HUDEP-2 (cell line): Measurements from ENCODE around the gene GCNT1.
A peak's percentile ranks its signal among the peaks of the same experiment; 100 is the strongest.
"Not testable (repeated sequence)": the region's sequence is repeated elsewhere in the genome, so short reads cannot be mapped to it uniquely, and the experiment has no call there.

Source experiments
- DNase-seq, 76 experiments: peaks; one replicate each; lab custom pipeline; 2025; ENCODE audit not compliant: unreplicated experiment in 76 of 76; lab: John Stamatoyannopoulos, UW

Gene GCNT1

DNA sequence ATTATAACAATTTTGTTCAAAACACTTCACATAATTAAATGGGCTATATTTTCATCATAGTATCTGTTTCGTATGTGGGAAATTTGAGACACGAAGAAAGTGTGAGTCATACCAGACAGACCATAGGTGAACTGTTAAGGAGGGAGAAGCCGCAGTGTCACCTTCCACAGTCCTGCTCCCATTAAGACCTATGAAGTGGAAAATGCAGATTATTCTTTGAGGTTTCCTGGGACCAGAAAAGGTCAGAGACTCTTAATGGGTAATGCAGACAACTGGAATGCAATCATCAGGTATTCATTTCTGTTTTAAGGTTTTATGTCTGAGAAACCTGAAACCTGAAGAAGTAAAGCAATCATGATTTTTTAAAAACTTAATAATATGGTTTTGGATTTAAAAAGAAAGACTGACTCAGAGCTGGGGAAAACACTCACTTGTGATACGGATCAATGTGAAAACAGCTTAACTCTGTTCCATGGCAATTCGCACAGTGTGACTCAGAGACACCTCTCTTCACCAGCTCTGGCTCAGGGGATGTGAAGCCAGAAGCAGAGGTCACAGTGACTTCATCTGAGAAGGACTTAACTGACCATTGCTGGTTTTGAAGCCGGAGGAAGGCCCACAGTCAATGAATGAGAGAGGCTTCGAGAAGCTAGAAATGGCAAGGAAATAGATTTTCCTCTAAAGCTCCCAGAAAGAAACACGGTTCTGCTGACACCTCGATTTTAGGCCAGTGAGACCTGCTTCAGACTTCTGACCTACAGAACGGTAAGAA lies 17.2 kb upstream of the GCNT1 start:
- DNase-seq, result peak in 1 of 76 experiments; percentile 21

DNA sequence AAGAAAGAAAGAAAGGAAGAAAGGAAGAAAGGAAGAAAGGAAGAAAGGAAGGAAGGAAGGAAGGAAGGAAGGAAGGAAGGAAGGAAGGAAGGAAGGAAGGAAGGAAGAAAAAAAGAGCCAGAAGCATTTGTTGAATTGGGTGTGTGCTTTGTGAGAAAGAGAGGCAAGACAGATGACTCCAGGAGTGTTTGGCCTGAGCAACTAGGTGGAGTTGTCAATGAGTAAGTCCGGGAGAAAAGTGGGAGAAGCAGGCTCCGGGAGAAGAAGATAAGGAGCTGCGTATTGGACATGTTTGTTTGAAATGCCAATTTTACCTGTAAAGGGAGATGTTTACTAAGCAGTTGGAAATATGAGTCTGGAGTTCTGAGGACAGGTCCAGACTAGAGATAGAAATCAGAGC lies 15.1 kb upstream of the GCNT1 start:
- no peak for DNase-seq

DNA sequence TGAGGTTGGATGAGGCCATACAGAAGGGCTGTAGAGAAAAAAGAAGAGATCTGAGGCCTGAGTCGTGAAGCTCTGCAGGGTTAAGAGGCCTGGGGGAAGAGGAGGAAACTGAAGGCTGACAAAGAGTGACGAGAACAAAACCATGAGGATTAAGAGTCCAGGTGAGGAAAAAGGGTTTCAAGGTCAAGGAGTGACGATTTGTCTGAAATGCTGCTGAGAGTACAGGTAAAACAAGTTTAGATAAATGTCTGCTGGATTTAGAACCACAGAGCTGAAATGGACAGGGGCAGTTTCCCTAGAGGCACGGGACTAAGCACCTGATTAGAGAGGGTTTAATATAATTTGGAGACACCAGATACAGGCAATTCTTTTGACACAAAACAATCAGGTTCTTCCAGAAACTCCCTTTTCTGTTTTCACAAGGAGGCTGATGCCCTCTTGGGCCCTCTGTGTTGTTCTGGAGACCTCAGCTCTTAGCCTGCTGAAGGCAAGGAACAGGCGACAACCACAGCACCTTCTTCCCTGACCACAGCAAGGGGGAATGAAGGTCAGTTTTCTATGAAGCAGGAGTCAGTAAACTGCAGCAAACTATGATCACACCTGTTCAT lies 14.6 kb upstream of the GCNT1 start:
- no peak for DNase-seq

DNA sequence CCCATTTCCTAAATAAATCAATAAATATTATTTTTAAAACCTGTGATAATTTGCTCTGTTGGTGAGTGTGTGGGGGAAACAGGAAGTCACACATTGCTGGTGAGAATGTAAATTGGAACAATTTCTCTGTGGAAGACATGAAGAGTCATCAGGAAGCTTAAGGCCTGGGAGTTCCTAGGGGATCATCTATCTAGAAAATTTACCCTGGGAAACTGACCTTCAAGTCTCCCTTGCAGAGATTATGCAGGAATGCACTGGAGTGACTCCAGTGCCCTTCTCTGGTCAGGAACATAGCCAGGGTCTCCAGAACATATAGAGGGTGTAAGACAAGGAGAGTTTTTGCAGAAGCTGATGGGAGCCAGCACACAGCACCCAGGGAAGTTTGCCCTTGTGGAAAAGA lies 13.0 kb upstream of the GCNT1 start:
- DNase-seq, result no peak

DNA sequence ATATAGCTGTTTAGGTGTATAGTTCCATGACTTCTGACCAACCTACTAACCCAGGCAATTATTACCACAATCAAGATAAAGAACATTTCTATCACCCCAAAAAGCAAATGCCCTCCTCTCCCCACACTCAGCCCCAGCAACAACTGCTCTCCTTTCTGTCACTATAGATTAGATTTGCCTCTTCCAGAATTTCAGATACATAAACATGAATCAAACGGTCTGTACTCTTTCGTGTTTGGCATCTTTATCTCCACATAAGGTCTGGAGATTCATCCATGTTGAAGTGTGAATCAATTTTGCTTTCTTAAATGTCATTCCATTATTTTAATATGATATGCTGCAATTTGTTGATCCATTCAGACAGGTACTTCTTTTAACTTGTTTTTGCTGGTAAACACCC lies 10.5 kb upstream of the GCNT1 start:
- peak in 1 of 76 experiments; percentile 8 for DNase-seq

DNA sequence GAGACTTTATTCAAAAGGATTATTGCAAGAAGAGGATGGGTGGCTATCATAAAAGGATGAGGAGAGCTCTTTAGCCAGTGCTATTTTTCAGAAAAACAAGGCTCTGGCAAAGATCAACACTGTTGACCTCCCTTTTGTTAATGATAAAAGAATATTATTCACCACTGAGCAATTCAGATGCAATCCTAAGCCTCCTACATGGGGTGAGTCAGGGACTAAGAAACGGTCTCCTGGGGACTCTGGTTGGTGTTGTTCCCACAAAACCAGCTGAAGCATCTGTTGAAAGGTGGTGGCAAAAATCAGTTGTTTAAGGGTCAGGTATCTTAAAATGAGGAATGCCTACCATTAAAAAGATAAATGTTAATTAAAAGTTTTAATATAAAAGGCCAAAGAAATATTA lies 7.7 kb upstream of the GCNT1 start:
- no peak for DNase-seq

DNA sequence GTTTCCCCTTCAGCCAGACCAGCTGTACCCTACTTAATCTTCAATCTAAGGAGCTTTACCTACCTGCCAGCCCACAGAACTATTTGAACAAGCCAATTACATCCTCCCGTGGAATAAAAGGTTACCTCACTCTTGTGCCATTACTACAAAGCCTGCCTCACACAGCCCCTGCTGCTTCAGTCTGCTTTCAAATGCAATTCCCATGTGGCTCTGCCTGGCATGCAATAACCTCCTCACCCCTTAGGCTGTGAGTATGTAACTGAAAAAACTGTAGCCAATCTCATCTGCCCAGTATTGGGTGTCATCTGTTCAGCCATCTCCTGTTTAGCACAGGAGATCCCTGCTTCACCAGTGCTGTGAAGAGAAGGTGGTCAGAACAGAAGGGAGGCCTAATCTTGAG lies 6.1 kb upstream of the GCNT1 start:
- no peak for DNase-seq

DNA sequence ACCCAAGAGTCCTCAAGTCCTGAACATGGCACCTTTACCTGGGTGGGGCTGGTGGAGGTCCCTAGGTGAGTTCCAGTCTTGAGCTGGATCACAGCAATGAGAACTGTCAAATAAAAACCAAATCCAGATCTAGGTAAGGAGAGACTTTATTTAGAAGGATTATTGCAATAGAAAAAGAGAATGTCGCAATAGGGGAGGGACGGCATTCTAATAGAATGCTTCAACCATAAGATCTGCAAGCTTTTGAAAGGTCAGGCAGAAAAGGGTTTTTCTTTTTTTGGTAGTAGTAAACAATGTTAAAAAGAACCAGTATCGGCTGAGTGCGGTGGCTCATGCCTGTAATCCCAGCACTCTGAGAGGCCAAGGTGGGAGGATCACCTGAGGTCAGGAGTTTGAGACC lies 5.2 kb upstream of the GCNT1 start:
- no peak for DNase-seq

DNA sequence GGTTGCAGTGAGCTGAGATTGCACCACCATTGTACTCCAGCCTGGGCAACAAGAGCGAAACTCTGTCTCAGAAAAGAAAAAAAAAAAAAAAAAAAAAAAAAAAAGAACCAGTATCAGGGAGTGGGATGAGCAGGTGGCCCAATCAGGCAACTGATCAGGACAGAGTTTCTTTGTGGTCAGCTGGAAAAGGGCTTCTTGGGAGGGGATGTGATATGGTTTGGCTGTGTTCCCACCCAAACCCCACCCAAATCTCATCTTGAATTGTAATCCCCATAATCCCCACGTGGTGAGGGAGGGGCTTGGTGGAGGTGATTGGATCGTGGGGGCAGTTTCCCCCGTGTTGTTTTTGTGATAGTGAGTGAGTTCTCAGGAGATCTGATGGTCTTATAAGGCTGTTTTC lies 4.7 kb upstream of the GCNT1 start:
- peak in 5 of 76 experiments; percentile 5 to 23 (median 13) for DNase-seq

DNA sequence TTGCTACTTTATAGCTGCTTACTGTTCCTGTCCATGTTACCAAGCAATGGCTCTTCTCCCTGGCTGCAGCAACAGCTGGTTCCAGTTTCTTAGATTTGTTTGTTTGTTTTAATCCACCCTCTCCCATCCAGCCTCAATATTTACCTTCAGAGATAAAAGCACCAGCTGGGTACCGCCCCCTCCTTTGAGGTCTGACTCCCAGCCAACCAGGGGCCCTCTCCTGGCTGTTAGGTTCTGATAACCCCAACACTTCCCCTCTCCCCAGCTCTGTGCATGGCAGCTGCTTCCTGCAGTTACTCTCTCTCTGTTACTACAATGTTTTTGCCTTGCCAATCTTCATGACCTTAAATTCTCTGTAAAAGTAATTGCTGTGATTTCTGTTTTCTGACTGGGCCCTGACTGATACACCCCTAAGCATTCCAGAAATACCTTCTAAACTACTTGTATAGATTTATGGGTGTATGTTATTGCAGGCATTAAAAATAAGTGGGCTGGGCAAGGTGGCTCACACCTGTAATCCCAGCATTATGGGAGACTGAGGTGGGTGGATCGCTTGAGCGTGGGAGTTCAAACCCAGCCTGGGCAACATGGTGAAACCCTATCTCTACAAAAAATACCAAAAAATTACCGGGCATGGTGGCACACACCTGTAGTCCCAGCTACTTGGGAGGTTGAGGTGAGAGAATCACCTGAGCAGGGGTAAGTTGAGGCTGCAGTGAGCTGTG lies 2.6 kb upstream of the GCNT1 start:
- DNase-seq, result peak in 75 of 76 experiments; percentile 9 to 93 (median 77)

DNA sequence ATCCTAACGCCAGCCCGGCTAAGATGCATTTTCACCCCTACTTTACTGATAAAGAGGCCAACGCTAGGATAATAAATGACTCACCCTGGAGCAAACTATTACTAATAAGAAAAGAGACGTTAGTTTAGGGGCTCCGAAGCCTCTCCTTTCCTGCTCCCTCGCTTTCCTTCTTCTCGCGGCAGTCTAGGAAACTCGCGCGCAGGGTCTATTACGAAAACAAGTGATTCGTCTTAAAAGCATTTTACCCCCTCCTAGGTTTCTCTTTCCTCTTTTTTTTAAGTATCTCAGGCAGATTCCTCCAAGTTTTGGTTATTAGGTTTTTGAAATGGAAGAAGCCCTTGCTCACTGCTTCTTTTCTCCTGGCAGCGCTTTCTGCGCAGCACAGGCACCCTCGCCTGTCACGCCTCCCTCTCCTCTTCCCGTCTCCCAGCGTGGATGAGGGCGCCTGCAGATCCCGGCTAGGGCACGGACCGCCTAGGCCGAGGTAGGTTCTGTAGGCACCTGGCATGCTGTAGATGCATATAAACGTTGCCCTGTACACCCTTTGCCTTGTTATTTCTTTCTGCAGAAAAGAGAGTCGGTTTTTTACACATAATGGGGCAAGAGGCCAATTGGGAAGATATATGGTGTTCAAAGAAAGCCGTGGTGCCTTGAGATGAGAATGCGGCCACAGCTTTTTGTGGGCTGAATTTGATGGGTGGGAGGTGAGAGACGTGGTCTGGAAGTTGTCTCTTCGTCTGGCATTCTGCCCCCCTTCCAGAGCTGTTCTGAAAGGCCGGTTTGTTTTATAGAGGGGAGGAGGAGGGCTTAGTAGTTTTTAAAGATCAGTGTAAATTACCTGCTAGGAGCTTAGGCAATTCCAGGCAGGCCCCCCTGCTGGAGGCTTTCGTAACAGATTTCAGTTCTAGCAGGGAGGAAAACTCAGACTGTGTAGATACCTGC lies 983 bp downstream of the GCNT1 start:
- peak in 20 of 76 experiments; percentile 4 to 51 (median 14) for DNase-seq

DNA sequence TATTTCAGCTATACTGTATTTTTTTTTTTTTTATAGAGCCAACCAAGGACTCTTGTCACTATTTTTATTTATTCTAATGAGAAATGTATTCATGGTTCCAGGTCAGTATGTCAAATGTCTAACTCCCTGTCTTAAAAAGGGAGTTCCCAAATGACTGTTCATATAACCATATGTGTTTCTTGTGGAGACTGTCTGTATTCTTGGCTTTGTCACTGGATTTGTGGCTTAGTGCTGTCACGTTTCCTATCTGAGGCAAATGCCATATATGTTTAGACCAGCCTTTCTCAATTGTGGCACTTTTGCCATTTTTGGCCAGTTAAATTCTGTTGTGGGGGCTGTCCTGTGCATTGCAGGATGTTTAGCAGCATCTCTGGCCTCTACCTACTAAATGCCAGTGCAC lies 3.1 kb downstream of the GCNT1 start:
- no peak for DNase-seq

DNA sequence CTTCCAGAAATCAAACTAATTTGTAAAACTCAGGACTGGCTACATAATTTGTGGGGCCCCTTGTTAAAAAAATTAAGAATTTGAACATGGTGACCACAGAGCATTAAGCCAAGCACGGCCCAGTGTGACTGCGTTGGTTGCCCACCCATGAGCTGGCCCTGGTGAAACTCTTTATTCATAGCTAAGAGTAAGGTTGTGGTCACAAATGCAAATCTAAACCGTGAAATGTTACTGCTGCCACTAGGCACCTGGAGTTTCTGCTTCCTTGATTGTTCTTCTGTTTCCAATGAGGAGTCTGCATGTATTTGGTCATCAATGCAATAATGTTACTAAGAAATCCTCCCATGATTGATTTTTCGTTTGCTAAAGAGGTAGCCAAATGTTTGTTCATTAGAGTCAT lies 4.2 kb downstream of the GCNT1 start:
- no peak for DNase-seq

DNA sequence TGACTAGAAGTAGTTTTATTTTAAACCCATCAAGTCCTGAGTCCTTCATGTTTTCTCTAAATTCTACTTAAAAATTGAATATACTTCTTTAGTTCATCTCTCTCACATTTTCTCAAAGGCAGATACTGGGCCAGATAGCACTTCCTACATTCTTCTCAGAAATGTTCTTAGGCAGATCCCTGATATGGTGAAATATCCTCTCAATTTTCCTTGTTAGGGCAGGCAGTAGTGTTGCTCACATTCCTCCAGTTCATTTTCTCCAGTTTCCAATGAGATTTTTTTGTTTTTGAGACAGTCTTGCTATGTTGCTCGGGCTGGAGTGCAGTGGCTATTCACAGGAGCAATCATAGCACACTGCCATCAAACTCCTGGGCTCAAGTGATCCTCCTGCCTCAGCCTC lies 5.7 kb downstream of the GCNT1 start:
- no peak for DNase-seq

DNA sequence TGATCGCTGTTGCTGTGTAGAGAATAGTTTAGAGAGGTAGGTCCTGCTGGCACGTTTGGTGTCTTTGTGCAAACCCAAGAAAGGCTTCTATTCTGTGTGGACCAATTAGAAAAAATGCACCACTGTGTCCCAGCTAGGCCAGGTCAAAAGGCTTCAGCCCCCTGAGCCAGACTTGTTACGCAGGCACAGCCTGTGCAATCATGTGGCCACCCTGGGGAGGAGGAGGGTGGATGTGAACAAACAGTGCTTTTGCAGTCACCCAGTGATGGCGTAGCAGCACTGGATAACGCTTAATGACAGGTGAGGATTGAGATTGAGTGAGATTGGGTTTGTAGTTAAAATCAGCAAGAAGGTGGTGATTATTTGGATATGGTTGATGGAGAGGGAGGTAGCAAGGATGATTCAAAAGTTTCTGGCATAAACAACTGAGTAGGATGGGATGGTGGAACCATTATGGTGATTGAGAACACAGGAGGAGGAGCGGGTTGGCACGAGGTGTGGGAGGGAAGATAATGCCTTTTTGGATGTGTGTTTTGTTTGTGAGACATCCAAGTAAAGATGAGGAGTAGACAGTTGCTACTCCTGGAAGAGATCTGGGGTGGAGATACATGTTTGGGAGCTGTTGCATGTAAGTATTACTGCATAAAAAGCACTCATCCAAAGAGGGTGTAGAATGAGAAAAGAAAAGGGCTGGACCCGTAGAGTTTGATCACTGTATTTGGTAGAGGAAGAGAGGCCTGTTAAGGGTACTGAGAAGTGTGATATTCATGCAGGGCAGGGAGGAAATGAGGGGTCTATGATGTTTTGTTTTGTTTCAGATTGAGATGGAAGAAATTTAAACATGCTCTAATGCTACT lies 6.7 kb downstream of the GCNT1 start:
- DNase-seq, result no peak

DNA sequence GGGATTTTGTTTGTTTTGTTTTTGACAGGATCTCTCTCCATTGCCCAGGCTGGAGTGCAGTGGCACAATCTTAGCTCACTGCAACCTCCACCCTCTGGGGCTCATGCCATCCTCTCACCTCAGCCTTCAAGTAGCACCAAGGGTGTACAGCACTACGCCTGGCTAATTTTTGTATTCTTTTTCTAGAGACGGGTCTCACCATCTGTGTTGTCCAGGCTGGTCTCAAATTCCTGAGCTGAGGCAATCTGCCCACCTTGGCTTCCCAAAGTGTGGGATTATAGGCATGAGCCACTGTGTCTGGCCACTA lies 7.3 kb downstream of the GCNT1 start:
- no peak for DNase-seq

DNA sequence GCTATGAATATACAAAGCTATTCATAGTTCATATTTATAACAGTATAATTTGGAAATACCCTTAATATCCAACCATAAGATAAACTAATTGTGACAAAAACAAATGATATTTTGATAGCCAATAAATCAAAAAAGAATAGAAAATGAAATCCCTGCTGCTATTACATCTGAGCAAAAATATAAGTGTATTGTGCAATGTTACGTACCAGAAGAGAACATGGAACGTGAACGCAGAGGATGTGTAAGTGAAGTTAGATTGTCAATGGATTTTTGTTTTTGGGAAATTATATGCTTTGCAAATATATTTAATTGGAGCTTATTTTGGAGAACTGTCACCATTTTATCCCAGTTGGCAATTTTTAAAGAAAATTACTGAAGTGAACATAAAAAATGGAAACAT lies 15.4 kb downstream of the GCNT1 start:
- DNase-seq, result no peak

DNA sequence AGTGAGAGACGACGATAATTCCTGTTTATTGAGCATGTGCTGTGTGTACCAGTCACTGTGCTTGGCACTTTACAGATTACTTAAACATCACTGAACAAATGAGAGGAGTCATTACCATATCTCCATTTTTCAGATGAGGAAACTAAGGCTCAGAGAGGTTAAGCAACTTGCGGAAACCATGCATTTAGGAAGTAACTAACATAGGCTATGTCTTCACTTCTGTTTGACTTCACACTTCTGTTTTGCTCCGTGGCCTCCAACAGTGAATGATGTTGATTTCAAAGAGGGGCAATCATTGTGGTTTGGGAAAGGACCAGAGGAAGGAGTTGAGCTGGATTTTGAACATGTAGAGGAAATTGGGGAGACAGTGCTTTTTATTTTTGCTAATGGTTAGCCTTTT lies 16.7 kb downstream of the GCNT1 start:
- no peak for DNase-seq

DNA sequence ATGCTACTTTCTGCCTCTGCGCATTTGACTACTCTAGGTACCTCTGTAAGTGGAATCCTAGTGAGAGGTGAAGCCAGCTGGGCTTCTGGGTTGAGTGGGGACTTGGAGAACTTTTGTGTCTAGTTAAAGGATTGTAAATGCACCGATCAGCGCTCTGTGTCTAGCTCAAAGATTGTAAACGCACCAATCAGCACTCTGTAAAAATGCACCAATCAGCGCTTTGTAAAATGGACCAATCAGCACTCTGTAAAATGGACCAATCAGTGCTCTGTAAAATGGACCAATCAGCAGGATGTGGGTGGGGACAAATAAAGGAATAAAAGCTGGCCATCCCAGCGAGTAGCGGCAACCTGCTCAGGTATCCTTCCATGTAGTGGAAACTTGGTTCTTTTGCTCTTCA lies 18.8 kb downstream of the GCNT1 start:
- not testable (repeated sequence) for DNase-seq

DNA sequence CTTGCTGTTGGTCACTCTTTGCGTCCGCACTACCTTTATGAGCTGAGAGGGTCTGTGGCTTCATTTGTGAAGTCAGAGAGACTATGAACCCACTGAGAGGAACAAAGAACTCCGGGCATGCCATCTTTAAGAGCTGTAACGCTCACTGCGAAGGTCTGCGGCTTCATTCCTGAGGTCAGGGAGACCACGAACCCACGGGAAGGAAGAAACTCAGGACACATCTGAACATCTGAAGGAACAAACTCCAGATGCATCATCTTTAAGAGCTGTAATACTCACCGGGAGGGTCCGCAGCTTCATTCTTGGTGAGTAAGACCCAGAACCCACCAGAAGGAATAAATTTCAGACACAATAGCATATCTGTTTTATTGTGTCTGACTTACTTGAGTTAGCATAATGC lies 19.2 kb downstream of the GCNT1 start:
- no peak for DNase-seq
